ENCODE measurements around the gene SPACA6.

The SPACA6 gene

GRCh38 chr19:51703575-51704515 is 10.7 kb downstream of the SPACA6 start:
- DNase-seq (ENCODE audit: low spot score) = peak; percentile 96

GRCh38 chr19:51704626-51705025 is 11.5 kb downstream of the SPACA6 start:
- DNase-seq (ENCODE audit: low spot score) = no peak

DNA sequence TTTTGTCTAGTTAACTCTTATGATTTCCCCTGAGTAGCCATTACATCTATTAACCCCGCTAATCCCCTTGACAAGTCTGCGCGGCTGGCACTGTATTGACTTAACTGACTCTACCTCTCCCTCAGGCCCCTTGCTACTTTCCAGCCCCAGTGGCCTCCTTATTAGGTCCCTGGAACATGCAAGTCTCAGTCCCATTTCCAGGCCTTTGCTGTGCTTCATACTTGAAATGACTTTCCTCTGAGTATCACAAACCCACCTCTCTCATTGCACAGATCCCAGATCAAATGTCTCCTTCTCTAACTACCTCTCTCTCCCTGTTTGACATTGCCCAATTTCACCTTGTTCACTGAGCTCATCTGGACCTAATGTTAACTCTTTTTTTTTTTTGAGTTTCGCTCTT is 13.2 kb downstream of the SPACA6 start:
- no peak for DNase-seq (ENCODE audit: low spot score)

DNA sequence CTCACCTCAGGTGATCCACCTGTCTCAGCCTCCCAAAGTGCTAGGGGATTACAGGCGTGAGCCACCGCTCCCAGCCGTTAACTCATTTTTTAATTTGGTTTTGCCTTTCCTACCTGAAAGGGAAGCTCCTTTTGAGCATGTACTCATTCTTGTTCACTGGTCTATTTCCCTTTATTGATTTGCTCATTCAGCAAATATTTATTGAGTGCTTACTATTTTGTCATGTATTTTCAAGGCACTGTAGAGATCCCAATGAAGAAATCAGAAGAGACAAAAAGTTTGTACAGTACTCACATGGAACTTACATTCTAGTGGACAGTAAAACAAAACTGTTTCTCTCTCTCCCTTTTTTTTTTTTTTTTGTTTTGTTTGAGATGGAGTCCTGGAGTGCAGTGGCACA is 13.8 kb downstream of the SPACA6 start:
- DNase-seq (ENCODE audit: low spot score) = no peak

DNA sequence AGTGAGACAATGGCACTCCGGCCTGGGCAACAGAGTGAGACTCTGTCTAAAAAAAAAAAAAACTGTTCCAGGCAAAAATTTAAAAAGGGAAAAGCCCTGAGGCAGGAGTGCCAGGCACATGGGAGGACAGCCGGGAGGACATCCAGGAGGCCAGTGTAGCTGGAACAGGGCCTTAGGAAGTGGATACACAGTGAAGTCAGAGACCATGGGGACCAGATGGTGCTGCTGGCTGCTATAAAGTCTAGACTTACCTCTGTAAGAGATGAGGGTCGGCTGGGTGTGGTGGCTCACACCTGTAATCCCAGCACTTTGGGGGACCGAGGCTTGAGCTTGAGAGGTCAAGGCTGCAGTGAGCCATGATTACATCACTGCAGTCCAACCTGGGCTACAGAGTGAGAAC is 15.7 kb downstream of the SPACA6 start:
- DNase-seq (ENCODE audit: low spot score) = no peak

GRCh38 chr19:51709575-51709974 is 16.4 kb downstream of the SPACA6 start:
- no peak for DNase-seq (ENCODE audit: low spot score)

- DNase-seq (ENCODE audit: low spot score) = peak; percentile 66
Observed at GRCh38 chr19:51710163-51710562, 17.0 kb downstream of the SPACA6 start.

GRCh38 chr19:51711702-51712101 is 18.6 kb downstream of the SPACA6 start:
- DNase-seq (ENCODE audit: low spot score) = no peak

- no peak for DNase-seq (ENCODE audit: low spot score)
Observed at GRCh38 chr19:51712461-51713081, 19.4 kb downstream of the SPACA6 start.

DNA sequence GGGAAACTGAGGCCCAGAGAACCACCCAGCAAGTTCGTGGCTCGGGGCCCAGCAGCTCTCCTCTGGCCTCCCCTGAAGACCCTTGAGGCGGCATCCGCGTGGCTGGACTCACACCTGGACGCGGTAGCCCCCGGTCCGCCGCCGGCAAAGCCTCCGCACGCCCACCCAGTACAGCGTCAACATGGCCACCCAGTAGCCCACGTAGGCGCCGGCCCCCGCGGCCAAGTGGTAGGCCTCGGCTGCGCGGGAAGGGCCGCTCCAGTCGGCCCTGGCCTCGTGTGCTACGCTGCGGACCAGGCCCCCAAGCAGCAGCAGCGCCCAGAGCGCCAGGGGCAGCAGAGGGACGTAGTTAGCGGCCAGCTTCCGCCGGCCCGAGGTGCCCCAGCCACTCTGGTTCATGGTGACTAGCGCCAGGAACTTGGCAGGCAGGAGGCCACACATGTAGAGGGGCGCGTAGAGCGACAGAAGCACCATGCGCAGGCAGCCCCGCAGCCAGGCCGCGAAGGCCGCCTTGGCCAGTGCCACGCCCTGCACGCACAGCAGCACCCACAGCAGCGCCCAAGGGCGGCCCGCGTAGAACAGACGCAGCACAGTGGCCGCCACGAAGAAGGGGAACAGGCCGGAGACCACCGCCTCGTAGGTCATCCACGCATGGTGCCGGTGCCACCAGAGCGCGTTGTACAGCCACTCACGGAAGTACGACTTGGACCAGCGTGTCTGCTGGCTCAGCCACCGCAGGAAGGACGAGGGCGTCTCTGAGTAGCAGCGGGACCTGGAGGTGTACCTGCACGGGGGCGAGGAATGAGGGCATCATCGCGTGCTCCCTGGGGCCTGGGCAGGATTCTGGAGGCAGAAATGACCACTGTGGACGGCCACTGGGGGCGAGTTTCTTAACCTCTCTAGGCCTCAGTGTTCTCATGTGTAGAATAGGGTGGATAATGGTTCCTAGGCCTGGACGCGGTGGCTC is 20.5 kb downstream of the SPACA6 start:
- no peak for DNase-seq (ENCODE audit: low spot score)

DNA sequence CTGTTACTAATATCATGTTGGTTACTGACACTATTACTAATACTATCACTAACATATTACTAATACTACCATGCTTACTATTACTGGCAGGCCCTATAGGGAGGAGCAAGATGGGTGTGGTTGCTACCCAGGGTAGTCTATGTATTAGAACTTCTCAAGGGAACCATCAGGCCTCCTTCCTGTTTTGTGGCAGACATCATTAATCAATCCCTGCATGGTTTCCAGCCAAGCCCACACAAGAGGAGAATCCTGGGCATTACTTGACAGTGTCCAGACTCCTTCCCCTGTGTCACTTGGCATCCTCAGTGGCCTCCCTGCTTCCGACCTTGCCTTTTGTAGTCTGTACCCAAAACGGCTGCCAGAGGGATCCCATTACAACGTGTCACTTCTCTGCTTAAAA is 21.7 kb downstream of the SPACA6 start:
- DNase-seq (ENCODE audit: low spot score) = no peak

DNA sequence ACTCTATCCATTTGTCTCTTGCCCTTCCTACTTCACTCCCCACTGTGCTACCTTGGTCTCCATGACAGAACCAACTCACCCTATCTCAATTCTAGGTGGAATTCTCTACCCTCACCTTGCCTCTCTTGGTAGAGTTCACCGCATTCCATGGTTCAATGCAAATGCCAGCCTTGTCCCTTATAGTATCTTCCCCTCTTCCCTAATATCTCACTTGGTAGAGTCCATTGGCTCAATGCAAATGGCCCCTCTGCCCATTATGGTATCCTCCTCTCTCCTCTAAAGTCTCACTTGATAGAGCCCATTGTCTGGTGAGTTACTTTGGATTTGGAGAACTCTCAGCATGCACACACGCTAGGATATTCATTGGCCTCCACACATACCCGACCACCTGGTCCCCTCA is 22.7 kb downstream of the SPACA6 start:
- DNase-seq (ENCODE audit: low spot score) = no peak

DNA sequence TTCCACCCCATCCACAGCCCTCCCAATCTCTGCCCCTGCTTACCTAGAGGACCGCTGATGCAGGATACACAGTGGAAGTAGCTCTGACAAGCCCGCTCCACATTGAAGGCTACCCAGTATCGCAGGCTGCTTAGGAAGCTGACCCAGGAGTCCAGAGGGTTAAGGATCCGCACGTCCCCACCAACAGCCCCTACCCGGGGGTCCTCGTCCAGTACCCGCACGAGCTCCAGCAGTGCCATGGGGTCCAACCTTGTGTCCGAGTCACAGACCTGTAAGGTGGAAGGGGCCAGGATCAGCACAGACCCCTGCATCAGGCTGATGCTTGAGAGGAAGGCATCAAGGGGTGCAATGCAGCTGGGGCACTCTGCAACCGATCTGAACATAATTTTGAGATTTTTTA is 23.8 kb downstream of the SPACA6 start:
- DNase-seq (ENCODE audit: low spot score) = no peak

- no peak for DNase-seq (ENCODE audit: low spot score)
Observed at GRCh38 chr19:51719251-51719988, 26.3 kb downstream of the SPACA6 start.

DNA sequence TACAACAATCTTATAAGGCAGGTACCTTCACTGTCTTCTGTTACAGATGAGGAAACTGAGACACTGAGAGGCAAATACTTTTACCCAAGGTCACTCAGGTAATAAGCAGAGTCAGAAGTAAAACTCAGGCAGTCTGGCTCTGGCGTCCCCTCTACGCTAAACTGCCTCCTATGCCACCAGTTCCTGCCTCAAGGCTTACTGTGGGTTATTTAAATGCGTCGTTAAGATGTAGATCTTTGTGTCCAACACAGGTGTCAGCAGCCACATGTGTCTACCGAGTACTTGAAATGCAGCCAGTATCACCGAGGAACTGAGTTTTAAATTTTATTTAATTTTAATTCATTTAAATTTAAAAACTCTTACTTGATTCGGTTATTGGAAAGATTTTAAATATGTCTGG is 28.8 kb downstream of the SPACA6 start:
- DNase-seq (ENCODE audit: low spot score) = no peak

DNA sequence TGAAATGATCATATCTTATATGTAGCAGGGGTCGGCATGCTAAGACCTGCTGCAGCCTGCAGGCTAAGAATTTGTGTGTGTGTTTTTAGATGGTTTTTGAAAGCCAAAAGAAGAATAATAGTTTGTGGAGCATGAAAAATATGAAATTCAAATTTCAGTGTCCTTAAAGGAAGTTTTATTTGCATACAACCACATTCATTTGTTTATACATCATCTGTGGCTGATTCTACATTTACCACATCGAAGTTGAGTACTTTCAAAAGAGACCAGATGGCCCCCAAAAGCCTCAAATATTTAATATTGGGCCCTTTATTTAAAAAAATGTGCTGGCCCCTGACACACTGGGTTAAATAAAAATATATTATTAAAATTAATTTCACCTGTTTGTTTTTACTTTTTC is 29.4 kb downstream of the SPACA6 start:
- no peak for DNase-seq (ENCODE audit: low spot score)

- DNase-seq (ENCODE audit: low spot score) = no peak
Observed at GRCh38 chr19:51724543-51724942, 31.4 kb downstream of the SPACA6 start.

GRCh38 chr19:51726049-51726448 is 32.9 kb downstream of the SPACA6 start:
- peak; percentile 75 for DNase-seq (ENCODE audit: low spot score)

DNA sequence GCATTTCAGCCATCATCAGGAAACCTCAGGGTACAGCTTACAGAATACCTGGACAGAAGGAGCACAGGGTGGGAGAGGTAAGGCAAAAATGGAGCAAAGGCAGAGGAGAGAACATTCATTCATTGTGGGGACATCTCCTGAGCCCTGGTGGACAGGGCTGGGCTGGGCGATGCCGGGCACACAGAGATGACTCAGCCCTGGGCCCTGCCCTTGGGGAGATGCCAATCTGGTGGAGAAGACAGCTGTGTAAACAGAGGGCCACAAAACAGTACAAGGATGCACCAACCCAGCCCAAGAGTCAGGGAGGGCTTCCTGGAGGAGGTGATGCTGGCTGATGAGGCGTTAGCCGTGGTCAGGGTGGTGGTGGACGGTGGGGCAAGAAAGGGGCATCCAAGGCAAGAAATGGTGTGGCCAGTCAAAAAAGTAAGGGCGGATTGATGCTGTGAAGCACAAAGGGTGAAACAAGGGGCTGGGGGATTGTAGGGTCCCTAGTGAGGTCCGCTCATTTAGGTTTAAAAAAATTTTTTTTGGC is 34.3 kb downstream of the SPACA6 start:
- peak; percentile 52 for DNase-seq (ENCODE audit: low spot score)

DNA sequence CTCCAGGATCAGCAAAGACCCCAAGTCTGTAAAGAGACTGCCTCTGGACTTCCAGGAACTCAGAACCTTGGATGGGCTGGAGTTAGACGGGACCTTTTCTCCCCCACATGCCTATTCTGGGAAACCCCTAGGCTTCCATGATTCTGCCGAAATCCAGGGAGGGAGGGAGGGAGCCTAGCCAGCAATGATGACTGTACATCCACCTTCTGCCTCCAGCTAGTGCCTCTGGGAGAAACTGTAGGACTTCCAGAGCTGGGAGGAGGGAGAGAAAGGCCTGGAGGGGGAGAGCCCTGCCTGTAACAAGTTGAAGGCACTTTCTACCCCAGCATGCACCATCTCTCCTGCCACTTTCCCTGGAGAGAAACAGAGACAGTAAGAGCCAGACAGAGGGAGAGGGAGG is 36.7 kb downstream of the SPACA6 start:
- no peak for DNase-seq (ENCODE audit: low spot score)

DNA sequence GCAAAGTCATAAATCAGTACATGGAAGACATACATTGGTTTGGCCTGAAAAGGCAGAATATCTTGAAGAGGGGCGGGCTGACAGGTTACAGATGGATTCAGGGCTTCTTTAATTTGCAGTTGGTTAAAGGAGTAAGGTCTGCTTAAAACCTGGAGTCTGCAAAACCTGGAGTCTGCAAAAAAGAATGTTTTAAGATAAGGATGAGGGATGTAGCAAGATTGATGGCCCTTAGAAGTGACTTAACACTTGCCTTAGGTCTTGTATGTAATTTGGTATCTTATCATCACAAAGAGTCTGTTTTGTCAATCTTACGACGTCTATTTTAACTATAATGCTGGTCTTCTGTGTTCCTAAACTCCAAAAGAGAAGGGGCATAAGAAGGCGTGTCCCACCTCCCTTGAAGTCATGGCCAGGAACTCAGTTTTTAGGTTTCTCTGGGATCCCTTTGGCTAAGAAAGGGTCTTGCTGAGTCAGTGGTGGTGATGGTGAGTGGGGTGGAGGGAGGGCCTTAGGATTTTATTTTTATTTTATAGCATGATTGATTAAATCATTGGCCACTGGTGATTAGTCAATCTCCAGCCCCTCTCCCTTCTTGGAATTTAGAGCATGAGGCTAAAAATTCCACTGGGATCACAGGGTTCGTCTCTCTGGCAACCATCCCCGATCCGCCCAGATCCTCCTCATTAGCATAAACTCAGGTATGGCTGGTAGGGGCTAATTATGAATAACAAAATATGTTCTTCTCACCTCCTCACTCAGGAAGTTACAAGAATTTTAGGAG is 40.8 kb downstream of the SPACA6 start:
- DNase-seq (ENCODE audit: low spot score) = no peak

Data from AG08396 (cell line).